GM12878 (cell line): ENCODE data around the gene PCK1. TPM values are rescaled to one million over a fixed set of nuclear protein-coding genes. Genes with fewer than 3 reads are reported as not detected.

Experiments
- ATAC-seq: fragments of 200-7000 bp; cut with Tn5 transposase; 3 replicates; pipeline ENCODE4 v1.9.1; 2020; ENCODE audit warnings: mild to moderate bottlenecking, moderate library complexity
- BruUV-seq: library from RNA; stranded (reverse); fragments of 400-500 nt; replicated peaks from 2 replicates; lab custom pipeline; 2021; lab: Mats Ljungman, UMichigan
- CTCF ChIA-PET: fragments of 300-600 bp; sonication (Branson Sonifier 250); formaldehyde crosslinking; extraction: SDS; loops from one replicate; lab custom pipeline; 2021; ENCODE audit warnings: inconsistent platforms; lab: Yijun Ruan, JAX
- POLR2A ChIA-PET: fragments of 350-600 bp; formaldehyde crosslinking; extraction: SDS; loops from one replicate; lab custom pipeline; 2021; ENCODE audit warnings: inconsistent platforms; lab: Charles Lee
- RAD21 ChIA-PET: fragments of 300-600 bp; sonication (Branson Sonifier 250); formaldehyde crosslinking; loops from one replicate; lab custom pipeline; 2023; ENCODE audit warnings: antibody characterized with exemption; ENCODE audit not compliant: unreplicated experiment; lab: Charles Lee
- SMC1A ChIA-PET: fragments of 300-600 bp; sonication (Branson Sonifier 250); formaldehyde crosslinking; loops from one replicate; lab custom pipeline; 2023; ENCODE audit not compliant: unreplicated experiment, uncharacterized antibody; lab: Charles Lee
- DNase-seq: peaks from one replicate; pipeline ENCODE4 v3.0.0-alpha.2; 2011; ENCODE audit warnings: low read depth, low spot score
- FAIRE-seq: peaks from 3 replicates; lab custom pipeline; 2011; peaks lifted over from hg19 to GRCh38; lab: Jason Lieb, UNC
- H2AFZ ChIP-seq: 2 replicates; pipeline ENCODE4 v1.6.0; 2011; ENCODE audit warnings: low read depth, low read length, control low read depth; ENCODE audit not compliant: control insufficient read depth
- H3K27ac ChIP-seq: 2 replicates; pipeline ENCODE4 v1.5.1; 2011; ENCODE audit warnings: control low read depth; ENCODE audit not compliant: control insufficient read depth, insufficient read depth
- H3K27me3 ChIP-seq, 2 experiments: replicated peaks in 1 of 2; 2 replicates each; pipeline versions ENCODE4 v1.6.0 to v1.6.1; 2011; ENCODE audit warnings: low read length in 1 of 2; ENCODE audit not compliant: control insufficient read depth in 2 of 2, insufficient read depth in 2 of 2
- H3K36me3 ChIP-seq, 2 experiments: 2 replicates each; pipeline ENCODE4 v1.5.1; 2011; ENCODE audit warnings: low read length in 1 of 2; ENCODE audit not compliant: control insufficient read depth in 2 of 2, insufficient read depth in 2 of 2
- H3K4me1 ChIP-seq: 2 replicates; pipeline ENCODE4 v1.6.1; 2011; ENCODE audit warnings: mild to moderate bottlenecking, low read length, moderate library complexity, mixed read lengths; ENCODE audit not compliant: control insufficient read depth, insufficient read depth
- H3K4me2 ChIP-seq: 2 replicates; pipeline ENCODE4 v1.6.0; 2011; ENCODE audit warnings: control low read depth; ENCODE audit not compliant: control insufficient read depth, insufficient read depth
- H3K4me3 ChIP-seq: fragments of 200-600 bp; sonication (generic); 2 replicates; pipeline ENCODE4 v1.5.1; 2016
- H3K79me2 ChIP-seq: 2 replicates; pipeline ENCODE4 v1.6.0; 2011; ENCODE audit warnings: low read length; ENCODE audit not compliant: control insufficient read depth, insufficient read depth
- H3K9ac ChIP-seq: 2 replicates; pipeline ENCODE4 v1.8.0; 2011; ENCODE audit warnings: low read length, control low read depth, mixed read lengths; ENCODE audit not compliant: control insufficient read depth, insufficient read depth
- H3K9me3 ChIP-seq: replicated peaks from 3 replicates; pipeline ENCODE4 v1.5.1; 2011; ENCODE audit warnings: mild to moderate bottlenecking, low read length; ENCODE audit not compliant: control insufficient read depth, insufficient read depth
- H4K20me1 ChIP-seq: 2 replicates; pipeline ENCODE4 v1.6.0; 2011; ENCODE audit not compliant: control insufficient read depth, insufficient read depth
- BRCA1 ChIP-seq: IDR thresholded peaks from 2 replicates; pipeline ENCODE4 v1.6.1; 2011; ENCODE audit warnings: low read depth, low read length, improper control_type of control experiment
- FOXK2 ChIP-seq: fragments of 450-650 bp; IDR thresholded peaks from 2 replicates; pipeline ENCODE4 v1.6.1; 2017; ENCODE audit warnings: mild to moderate bottlenecking, moderate library complexity
- KAT2A ChIP-seq: conservative IDR thresholded peaks from 2 replicates; pipeline ENCODE4 v1.6.1; 2011; ENCODE audit warnings: low read depth, low read length; ENCODE audit not compliant: control insufficient read depth
- LARP7 ChIP-seq: fragments of 450-650 bp; IDR thresholded peaks from 2 replicates; pipeline ENCODE4 v1.6.1; 2017; ENCODE audit warnings: mild to moderate bottlenecking
- MEF2A ChIP-seq: IDR thresholded peaks from 2 replicates; pipeline ENCODE4 v1.6.1; 2011; ENCODE audit warnings: low read depth, mild to moderate bottlenecking, low read length, moderate library complexity; ENCODE audit not compliant: insufficient read depth
- NR2C1 ChIP-seq: fragments of 450-650 bp; IDR thresholded peaks from 2 replicates; pipeline ENCODE4 v1.6.1; 2017; ENCODE audit warnings: antibody characterized with exemption, mild to moderate bottlenecking, moderate library complexity
- NR2F1 ChIP-seq: fragments of 450-650 bp; conservative IDR thresholded peaks from 2 replicates; pipeline ENCODE4 v1.6.1; 2017; ENCODE audit warnings: mild to moderate bottlenecking
- POLR2AphosphoS2 ChIP-seq: IDR thresholded peaks from 2 replicates; pipeline ENCODE4 v1.6.1; 2011; ENCODE audit warnings: low read depth, mild to moderate bottlenecking, low read length, improper control_type of control experiment, moderate library complexity
- RELA ChIP-seq: fragments of 450-650 bp; IDR thresholded peaks from 2 replicates; pipeline ENCODE4 v1.8.0; 2014; ENCODE audit warnings: borderline replicate concordance; ENCODE audit not compliant: partially characterized antibody
- SUPT20H ChIP-seq: IDR thresholded peaks from 2 replicates; pipeline ENCODE4 v1.6.1; 2011; ENCODE audit warnings: low read depth, mild to moderate bottlenecking, low read length, moderate library complexity, borderline replicate concordance; ENCODE audit not compliant: control insufficient read depth
- TCF12 ChIP-seq: IDR thresholded peaks from 2 replicates; pipeline ENCODE4 v1.6.1; 2011; ENCODE audit warnings: low read depth, mild to moderate bottlenecking, low read length
- TCF7 ChIP-seq: IDR thresholded peaks from 2 replicates; pipeline ENCODE4 v1.6.1; 2014; ENCODE audit warnings: antibody characterized with exemption, borderline replicate concordance
- YBX1 ChIP-seq: fragments of 450-650 bp; IDR thresholded peaks from 2 replicates; pipeline ENCODE4 v1.6.1; 2016; ENCODE audit warnings: antibody characterized with exemption
- WGBS: methylation state at CpG from one replicate; pipeline ENCODE4 v1.1.6; 2016; ENCODE audit warnings: low lambda C conversion rate; ENCODE audit not compliant: insufficient replicate concordance, insufficient coverage; ENCODE audit errors: missing lambda C conversion rate; 5-methylcytosine and 5-hydroxymethylcytosine counted together
- in situ Hi-C: fragments of 300-500 bp; cut with MboI; formaldehyde crosslinking; loops from 9 replicates; pipeline ENCODE4 v1.14.3; 2018; ENCODE audit warnings: mixed read lengths
- intact Hi-C: fragments of 100-400 bp; cut with micrococcal nuclease; formaldehyde crosslinking; loops from one replicate; pipeline ENCODE4 v1.14.2; 2022; ENCODE audit not compliant: unreplicated experiment
- polyA plus RNA-seq, 11 experiments: library from polyadenylated mRNA; depleted of rRNA in 4 of 11; unstranded in 6 of 11; stranded (reverse) in 5 of 11; fragments of >200 nt; fragmentation: Nextera tagmentation in 4 of 11; fragmentation: Illumina TruSeq in 1 of 11; extraction: Ambion mirVana in 4 of 11; extraction: Trizol in 1 of 11; gene quantifications; 1 replicate in 1 of 11; 2 replicates in 10 of 11; pipeline versions ENCODE4 v1.2.1 to v1.2.3, GENCODE V29; 2011 to 2016; ENCODE audit warnings: inconsistent platforms in 2 of 11, missing spikeins in 2 of 11, low read depth in 1 of 11
- total RNA-seq, 4 experiments: library from RNA; depleted of rRNA in 3 of 4; stranded (reverse); fragments of >200 nt in 3 of 4; fragmentation: Illumina TruSeq in 1 of 4; extraction: Trizol in 1 of 4; gene quantifications; 2 replicates each; pipeline versions ENCODE4 v1.2.1 to v1.2.3, GENCODE V29; 2013 to 2021
- TF ChIP-seq, protein P1 (sequence below): fragments of 450-650 bp; IDR thresholded peaks from 2 replicates; pipeline ENCODE4 v1.6.1; 2017; ENCODE audit warnings: mild to moderate bottlenecking, moderate library complexity

Gene PCK1
- total and polyA plus RNA-seq, 10 of the 15 experiments (the other 5 are each of a cell fraction or from before 2014, with no cell fraction given), result 0.02 to 0.33 (median 0.09) TPM; not detected in 5

- TF ChIP-seq BRCA1 (no peak), SUPT20H (no peak), RELA (no peak)
- TF ChIP-seq, all 136 proteins: peak for 0
Observed at GRCh38 chr20:57561356-57562279, 708 bp downstream of the PCK1 start (continued).

DNA sequence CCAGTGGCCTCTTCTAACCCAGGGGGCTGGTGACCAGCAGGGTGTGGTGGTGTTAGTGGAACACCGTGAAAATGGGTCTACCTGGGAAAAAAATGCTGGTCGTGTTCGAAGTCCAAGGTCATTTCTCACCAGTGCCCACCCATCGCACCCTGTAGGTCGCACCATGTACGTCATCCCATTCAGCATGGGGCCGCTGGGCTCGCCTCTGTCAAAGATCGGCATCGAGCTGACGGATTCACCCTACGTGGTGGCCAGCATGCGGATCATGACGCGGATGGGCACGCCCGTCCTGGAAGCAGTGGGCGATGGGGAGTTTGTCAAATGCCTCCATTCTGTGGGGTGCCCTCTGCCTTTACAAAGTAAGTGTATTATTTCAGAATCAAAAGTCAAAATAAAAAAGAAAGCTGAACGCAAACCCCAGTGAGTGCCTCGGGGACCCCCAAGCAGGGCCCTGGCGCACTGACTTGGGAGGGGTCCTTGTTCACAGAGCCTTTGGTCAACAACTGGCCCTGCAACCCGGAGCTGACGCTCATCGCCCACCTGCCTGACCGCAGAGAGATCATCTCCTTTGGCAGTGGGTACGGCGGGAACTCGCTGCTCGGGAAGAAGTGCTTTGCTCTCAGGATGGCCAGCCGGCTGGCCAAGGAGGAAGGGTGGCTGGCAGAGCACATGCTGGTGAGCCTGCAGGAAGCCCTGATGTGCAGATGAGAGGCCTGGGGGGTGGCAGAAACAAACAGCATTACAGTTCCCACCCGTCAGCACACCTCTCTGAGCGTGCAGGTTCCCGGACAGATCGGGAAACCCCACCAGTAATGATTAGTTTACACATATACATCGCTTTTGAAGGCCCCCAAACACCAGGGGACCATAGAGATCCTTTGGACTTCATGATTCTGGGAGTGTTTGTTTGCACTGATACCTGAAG, 1.9 kb downstream of the PCK1 start:
- no peak overlapping the region for H3K4me2 ChIP-seq
- no peak for FAIRE-seq
- no peak overlapping the region for H3K9ac ChIP-seq
- SMC1A ChIA-PET, result no interaction called here
- CTCF ChIA-PET, result no interaction called here
- in situ Hi-C loops (no loop called here), intact Hi-C loops (no loop called here)
- no peaks in the 10 kb centered on the region for H3K9me3 ChIP-seq
- POLR2A ChIA-PET, result no interaction called here
- 47% methylated on average over 35 of the region's 35 CpGs for WGBS
- H4K20me1 ChIP-seq, result no peaks in the 10 kb centered on the region; the same call in 1 of the 2 replicates
- no peak overlapping the region for H3K4me3 ChIP-seq
- no peak overlapping the region for H2AFZ ChIP-seq
- no peaks in the 10 kb centered on the region for H3K36me3 ChIP-seq
- ATAC-seq, result no peak
- no peaks in the 10 kb centered on the region for H3K79me2 ChIP-seq
- BruUV-seq, result no TSS peak
- no peaks in the 10 kb centered on the region for H3K4me1 ChIP-seq
- H3K27me3 ChIP-seq, result peaks cover 2 to 7% of the 10 kb centered on the region in 2 experiments; a peak in 3 of 4 replicates
- no peak for DNase-seq
- RAD21 ChIA-PET, result no interaction called here
- no peak overlapping the region for H3K27ac ChIP-seq
- TF ChIP-seq, protein P1, sequence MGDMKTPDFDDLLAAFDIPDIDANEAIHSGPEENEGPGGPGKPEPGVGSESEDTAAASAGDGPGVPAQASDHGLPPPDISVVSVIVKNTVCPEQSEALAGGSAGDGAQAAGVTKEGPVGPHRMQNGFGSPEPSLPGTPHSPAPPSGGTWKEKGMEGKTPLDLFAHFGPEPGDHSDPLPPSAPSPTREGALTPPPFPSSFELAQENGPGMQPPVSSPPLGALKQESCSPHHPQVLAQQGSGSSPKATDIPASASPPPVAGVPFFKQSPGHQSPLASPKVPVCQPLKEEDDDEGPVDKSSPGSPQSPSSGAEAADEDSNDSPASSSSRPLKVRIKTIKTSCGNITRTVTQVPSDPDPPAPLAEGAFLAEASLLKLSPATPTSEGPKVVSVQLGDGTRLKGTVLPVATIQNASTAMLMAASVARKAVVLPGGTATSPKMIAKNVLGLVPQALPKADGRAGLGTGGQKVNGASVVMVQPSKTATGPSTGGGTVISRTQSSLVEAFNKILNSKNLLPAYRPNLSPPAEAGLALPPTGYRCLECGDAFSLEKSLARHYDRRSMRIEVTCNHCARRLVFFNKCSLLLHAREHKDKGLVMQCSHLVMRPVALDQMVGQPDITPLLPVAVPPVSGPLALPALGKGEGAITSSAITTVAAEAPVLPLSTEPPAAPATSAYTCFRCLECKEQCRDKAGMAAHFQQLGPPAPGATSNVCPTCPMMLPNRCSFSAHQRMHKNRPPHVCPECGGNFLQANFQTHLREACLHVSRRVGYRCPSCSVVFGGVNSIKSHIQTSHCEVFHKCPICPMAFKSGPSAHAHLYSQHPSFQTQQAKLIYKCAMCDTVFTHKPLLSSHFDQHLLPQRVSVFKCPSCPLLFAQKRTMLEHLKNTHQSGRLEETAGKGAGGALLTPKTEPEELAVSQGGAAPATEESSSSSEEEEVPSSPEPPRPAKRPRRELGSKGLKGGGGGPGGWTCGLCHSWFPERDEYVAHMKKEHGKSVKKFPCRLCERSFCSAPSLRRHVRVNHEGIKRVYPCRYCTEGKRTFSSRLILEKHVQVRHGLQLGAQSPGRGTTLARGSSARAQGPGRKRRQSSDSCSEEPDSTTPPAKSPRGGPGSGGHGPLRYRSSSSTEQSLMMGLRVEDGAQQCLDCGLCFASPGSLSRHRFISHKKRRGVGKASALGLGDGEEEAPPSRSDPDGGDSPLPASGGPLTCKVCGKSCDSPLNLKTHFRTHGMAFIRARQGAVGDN, result no peak
- TF ChIP-seq KAT2A, result no peak
- no peak for TF ChIP-seq LARP7
- TF ChIP-seq NR2F1, result no peak
- TF ChIP-seq NR2C1, result no peak
- no peak for TF ChIP-seq TCF12
- no peak for TF ChIP-seq POLR2AphosphoS2
- TF ChIP-seq MEF2A, result no peak
- no peak for TF ChIP-seq FOXK2
- TF ChIP-seq TCF7, result no peak
- no peak for TF ChIP-seq YBX1
